GM06990 (cell line): ENCODE measurements around the gene RNF135.
"Not testable (repeated sequence)": the region's sequence is repeated elsewhere in the genome, so short reads cannot be mapped to it uniquely, and the experiment has no call there.

ENCODE experiments used
- DNase-seq: peaks from one replicate; pipeline ENCODE4 v3.0.0-alpha.2; 2011; ENCODE audit not compliant: insufficient read length; ENCODE audit errors: extremely low read depth
- H3K27me3 ChIP-seq: replicated peaks from 2 replicates; pipeline ENCODE4 v1.6.0; 2011; ENCODE audit warnings: low read length; ENCODE audit not compliant: control insufficient read depth, insufficient read depth
- H3K36me3 ChIP-seq: 2 replicates; pipeline ENCODE4 v1.5.1; 2011; ENCODE audit warnings: low read length; ENCODE audit not compliant: control insufficient read depth, insufficient read depth
- H3K4me3 ChIP-seq: replicated peaks from 2 replicates; pipeline ENCODE4 v1.5.1; 2011; ENCODE audit warnings: low read depth, mild to moderate bottlenecking, control low read depth, low read length
- TF ChIP-seq, protein P1 (sequence below): IDR thresholded peaks from 2 replicates; pipeline ENCODE4 v1.5.1; 2011; ENCODE audit warnings: low read length, control low read depth, mild to moderate bottlenecking, inconsistent platforms; ENCODE audit not compliant: insufficient read depth, poor library complexity, severe bottlenecking

Gene RNF135

DNA sequence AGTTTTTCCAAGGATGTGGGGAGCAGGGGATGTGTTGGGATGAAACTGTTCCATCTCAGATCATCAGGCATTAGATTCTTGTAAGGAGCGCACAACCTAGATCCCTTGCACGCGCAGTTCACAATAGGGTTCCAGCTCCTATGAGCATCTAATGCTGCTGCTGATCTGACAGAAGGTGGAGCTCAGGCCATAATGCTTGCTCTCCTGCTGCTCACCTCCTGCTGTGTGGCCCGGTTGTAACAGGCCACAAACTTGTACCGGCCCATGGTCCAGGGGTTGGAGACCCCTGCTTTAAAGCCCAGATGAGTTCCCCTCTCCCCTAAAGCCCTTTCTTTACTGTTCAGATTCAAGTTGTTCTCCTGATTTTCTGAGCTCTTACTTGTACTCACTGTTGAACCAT is 44.8 kb downstream of the RNF135 start:
- Histone ChIP-seq H3K27me3 (no peaks in the 10 kb centered on the region), H3K36me3 (no peaks in the 10 kb centered on the region), H3K4me3 (no peak overlapping the region)
- DNase-seq: no peak
- TF ChIP-seq, protein P1, sequence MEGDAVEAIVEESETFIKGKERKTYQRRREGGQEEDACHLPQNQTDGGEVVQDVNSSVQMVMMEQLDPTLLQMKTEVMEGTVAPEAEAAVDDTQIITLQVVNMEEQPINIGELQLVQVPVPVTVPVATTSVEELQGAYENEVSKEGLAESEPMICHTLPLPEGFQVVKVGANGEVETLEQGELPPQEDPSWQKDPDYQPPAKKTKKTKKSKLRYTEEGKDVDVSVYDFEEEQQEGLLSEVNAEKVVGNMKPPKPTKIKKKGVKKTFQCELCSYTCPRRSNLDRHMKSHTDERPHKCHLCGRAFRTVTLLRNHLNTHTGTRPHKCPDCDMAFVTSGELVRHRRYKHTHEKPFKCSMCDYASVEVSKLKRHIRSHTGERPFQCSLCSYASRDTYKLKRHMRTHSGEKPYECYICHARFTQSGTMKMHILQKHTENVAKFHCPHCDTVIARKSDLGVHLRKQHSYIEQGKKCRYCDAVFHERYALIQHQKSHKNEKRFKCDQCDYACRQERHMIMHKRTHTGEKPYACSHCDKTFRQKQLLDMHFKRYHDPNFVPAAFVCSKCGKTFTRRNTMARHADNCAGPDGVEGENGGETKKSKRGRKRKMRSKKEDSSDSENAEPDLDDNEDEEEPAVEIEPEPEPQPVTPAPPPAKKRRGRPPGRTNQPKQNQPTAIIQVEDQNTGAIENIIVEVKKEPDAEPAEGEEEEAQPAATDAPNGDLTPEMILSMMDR: no peak

DNA sequence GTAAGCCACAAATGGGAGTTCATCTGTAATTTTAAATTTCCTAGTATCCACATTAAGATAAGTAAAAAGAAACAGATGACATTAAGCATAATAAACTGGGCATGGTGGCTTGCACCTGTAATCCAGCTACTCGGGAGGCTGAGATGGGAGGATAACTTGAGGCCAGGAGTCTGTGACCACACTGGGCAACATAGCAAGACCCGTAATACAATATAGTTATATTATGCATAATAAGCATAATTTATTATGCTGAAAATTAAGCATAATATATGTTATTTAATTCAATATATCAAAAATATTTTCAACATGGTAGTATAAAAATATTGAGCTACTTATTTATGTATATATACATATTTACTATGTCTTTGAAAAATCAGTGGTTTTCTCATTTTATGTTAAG is 48.2 kb downstream of the RNF135 start:
- Histone ChIP-seq H3K27me3 (no peaks in the 10 kb centered on the region), H3K36me3 (no peaks in the 10 kb centered on the region), H3K4me3 (no peak overlapping the region)
- DNase-seq: no peak
- TF ChIP-seq, protein P1: no peak

DNA sequence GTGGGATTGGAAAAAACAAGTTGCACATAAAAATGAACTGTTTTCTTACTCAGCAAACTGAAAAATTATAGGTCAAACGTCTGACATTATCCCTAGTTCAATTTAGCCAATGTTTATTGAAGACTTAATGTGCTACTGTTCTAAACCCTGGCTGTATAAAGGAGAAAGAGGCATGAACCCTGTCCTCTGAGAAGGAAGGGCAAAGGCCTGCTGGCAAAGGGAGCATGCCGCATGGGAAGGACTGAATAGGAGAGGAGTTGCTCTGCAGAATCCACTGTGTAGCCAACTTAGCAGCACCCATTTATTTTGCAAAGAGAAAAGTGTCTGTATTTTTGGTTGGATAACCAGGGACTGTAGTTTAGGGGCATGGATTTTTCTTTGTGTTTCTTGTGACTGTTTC is 52.3 kb downstream of the RNF135 start:
- H3K27me3 ChIP-seq, H3K36me3 ChIP-seq, H3K4me3 ChIP-seq, DNase-seq: not testable (repeated sequence)

DNA sequence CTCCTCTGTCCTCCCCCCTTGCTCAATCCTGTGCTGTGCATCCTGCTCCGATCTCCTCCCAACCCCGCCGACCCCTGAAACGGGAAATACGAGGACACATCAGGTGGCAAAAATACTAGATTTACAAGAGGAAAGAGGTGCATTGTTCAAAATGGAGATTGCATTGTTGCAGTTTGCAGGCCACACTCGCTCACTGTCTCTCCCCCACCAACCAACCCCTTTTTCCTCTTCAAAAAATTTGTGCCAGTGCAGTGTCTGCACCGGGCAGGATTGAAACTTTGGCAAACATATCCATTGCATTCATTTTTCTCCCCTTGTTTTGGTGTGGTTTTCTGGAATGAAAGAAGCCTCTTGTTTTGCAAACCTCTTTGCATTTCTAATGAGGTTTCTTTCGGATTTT is 61.0 kb downstream of the RNF135 start:
- no peak overlapping the region for H3K4me3 ChIP-seq
- TF ChIP-seq, protein P1: no peak

DNA sequence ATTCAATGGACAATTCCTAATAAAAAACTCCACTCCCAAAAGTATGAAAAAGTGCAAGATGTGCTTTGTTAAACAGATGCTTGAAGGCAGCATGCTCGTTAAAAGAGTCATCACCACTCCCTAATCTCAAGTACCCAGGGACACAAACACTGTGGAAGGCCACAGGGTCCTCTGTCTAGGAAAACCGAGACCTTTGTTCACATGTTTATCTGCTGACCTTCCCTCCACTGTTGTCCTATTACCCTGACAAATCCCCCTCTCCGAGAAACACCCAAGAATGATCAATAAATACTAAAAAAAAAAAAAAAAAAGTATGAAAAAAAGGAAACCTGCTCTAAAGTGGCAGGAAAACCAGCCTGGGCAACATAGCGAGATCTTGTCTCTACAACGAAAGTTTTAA is 64.8 kb downstream of the RNF135 start:
- H3K27me3 ChIP-seq, H3K4me3 ChIP-seq: not testable (repeated sequence)

More for the DNA sequence above, 61.0 kb downstream of the RNF135 start:
- Histone ChIP-seq H3K27me3 (no peaks in the 10 kb centered on the region), H3K36me3 (no peaks in the 10 kb centered on the region)
- no peak for DNase-seq

DNA sequence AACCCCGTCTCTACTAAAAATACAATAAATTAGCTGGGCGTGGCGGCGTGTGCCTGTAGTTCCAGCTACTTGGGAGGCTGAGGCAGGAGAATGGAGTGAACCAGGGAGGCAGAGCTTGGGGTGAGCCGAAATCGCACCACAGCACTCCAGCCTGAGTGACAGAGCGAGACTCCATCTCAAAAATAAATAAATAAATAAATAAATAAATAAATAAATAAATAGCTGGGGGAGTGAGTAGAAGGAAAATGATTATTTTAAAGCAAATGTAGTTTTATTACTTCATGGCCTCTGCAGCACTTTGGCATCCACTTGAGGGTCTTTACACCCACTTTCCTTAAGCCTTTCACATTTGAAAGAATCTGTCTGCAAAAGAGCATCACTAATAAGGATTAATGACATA is 70.0 kb downstream of the RNF135 start:
- H3K36me3 ChIP-seq, H3K27me3 ChIP-seq, H3K4me3 ChIP-seq, DNase-seq: not testable (repeated sequence)

More for the DNA sequence above, 64.8 kb downstream of the RNF135 start:
- not testable (repeated sequence) for H3K36me3 ChIP-seq, DNase-seq

DNA sequence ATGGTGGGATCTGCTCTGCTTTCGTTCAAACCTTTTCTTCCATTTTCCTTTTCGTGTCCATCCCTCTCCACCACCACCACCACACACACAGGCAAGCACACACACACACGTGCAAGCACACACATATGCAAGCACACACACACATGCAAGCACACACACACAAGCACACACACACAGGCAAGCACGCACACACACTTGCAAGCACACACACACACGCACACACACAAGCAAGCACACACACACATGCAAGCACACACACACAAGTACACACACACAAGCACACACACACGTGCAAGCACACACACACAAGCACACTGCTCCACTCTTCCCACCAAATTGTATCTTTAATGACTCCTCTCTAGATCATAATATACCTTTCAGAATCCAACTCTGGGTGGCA is 71.5 kb downstream of the RNF135 start:
- not testable (repeated sequence) for H3K27me3 ChIP-seq, DNase-seq, H3K36me3 ChIP-seq, H3K4me3 ChIP-seq

DNA sequence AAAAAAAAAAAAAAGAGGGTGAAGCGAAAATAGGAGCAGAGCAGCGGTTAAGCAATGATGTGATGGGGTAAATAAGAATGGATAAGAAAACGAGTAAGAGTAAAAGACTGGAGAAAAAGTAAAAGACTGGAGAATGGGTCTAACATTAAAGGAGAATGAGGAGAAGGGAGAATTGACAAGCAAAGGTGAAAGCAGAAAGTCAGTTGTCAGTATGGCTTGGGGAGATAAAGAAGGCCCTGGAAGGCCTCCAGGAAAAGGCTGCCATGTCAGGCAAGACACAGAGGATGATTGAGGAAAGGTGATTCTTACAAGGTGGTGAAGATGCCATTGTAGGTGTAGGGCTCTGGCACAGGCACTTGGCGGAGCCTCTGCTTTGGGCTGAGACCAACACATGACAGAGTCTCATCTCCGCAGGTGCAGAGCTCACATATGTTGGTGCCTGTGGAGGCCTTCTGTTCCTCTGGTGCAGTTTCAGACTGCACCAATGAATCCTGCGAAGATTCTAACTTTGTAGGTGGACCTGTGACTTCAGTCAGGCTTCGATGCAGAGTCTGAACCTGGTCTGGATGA is 76.1 kb downstream of the RNF135 start:
- not testable (repeated sequence) for DNase-seq, H3K27me3 ChIP-seq, H3K4me3 ChIP-seq, H3K36me3 ChIP-seq
